Fibroblast of mammary gland (primary cell): ENCODE results near the gene LDLRAD4.

Experiments
- DNase-seq: peaks from one replicate; pipeline ENCODE4 v3.0.0-alpha.2; 2010; ENCODE audit warnings: low read depth
- H3K4me3 ChIP-seq: 2 replicates; pipeline ENCODE4 v1.5.1; 2011; ENCODE audit warnings: low read depth, mild to moderate bottlenecking, low read length, moderate library complexity; ENCODE audit not compliant: control insufficient read depth
- CTCF ChIP-seq: conservative IDR thresholded peaks from 2 replicates; pipeline ENCODE4 v1.5.1; 2011; ENCODE audit warnings: low read depth, low read length, inconsistent platforms; ENCODE audit not compliant: control insufficient read depth, insufficient read depth

The LDLRAD4 gene

GRCh38 chr18:13572721-13573120 lies 354.2 kb downstream of the LDLRAD4 start:
- no peak for DNase-seq
- TF ChIP-seq CTCF = no peak
- H3K4me3 ChIP-seq = no peak overlapping the region

GRCh38 chr18:13573750-13574149 lies 355.2 kb downstream of the LDLRAD4 start:
- TF ChIP-seq CTCF = no peak
- no peak for DNase-seq
- H3K4me3 ChIP-seq = no peak overlapping the region

GRCh38 chr18:13574355-13574754 lies 355.8 kb downstream of the LDLRAD4 start:
- DNase-seq = no peak
- TF ChIP-seq CTCF = no peak
- H3K4me3 ChIP-seq = no peak overlapping the region

- peak; percentile 38 for DNase-seq
- H3K4me3 ChIP-seq = no peak overlapping the region
- TF ChIP-seq CTCF = no peak
Observed at GRCh38 chr18:13574761-13575160, 356.2 kb downstream of the LDLRAD4 start.

- no peak overlapping the region for H3K4me3 ChIP-seq
- TF ChIP-seq CTCF = no peak
Observed at GRCh38 chr18:13576598-13576997, 358.0 kb downstream of the LDLRAD4 start.

GRCh38 chr18:13577091-13577697 lies 358.6 kb downstream of the LDLRAD4 start:
- no peak for TF ChIP-seq CTCF
- peak; percentile 59 for DNase-seq
- H3K4me3 ChIP-seq = no peak overlapping the region

More at GRCh38 chr18:13576598-13576997, 358.0 kb downstream of the LDLRAD4 start:
- no peak for DNase-seq

- H3K4me3 ChIP-seq = no peak overlapping the region
- TF ChIP-seq CTCF = no peak
- DNase-seq = no peak
Observed at GRCh38 chr18:13577781-13578180, 359.2 kb downstream of the LDLRAD4 start.
